DOHH2 (cell line): ENCODE results near the gene GOLT1B.
"Not testable (repeated sequence)": the region's sequence is repeated elsewhere in the genome, so short reads cannot be mapped to it uniquely, and the experiment has no call there.

Source experiments
- H3F3A ChIP-seq: fragments of 200-600 bp; sonication (generic), shearing (Covaris generic); 2 replicates; pipeline ENCODE4 v1.6.0; 2016; ENCODE audit warnings: antibody characterized with exemption, mild to moderate bottlenecking; ENCODE audit not compliant: control insufficient read depth, insufficient read depth
- H3K27ac ChIP-seq: fragments of 200-600 bp; sonication (generic); 2 replicates; pipeline ENCODE4 v1.5.1; 2014; ENCODE audit warnings: low read depth, mild to moderate bottlenecking, low read length, moderate library complexity
- H3K27me3 ChIP-seq: fragments of 200-600 bp; sonication (generic); 2 replicates; pipeline ENCODE4 v1.6.1; 2014; ENCODE audit warnings: mild to moderate bottlenecking, low read length, mixed read lengths; ENCODE audit not compliant: control insufficient read depth
- H3K36me3 ChIP-seq: fragments of 200-600 bp; sonication (generic); 2 replicates; pipeline ENCODE4 v1.6.1; 2014; ENCODE audit warnings: mild to moderate bottlenecking, low read length, moderate library complexity, mixed read lengths; ENCODE audit not compliant: control insufficient read depth
- H3K4me1 ChIP-seq: fragments of 200-600 bp; sonication (generic); 2 replicates; pipeline ENCODE4 v1.6.1; 2014; ENCODE audit warnings: mild to moderate bottlenecking, low read length, mixed read lengths; ENCODE audit not compliant: control insufficient read depth
- H3K4me2 ChIP-seq: fragments of 200-600 bp; sonication (generic); 2 replicates; pipeline ENCODE4 v1.6.0; 2014; ENCODE audit warnings: mild to moderate bottlenecking, low read length, moderate library complexity
- H3K4me3 ChIP-seq: fragments of 200-600 bp; sonication (generic); 2 replicates; pipeline ENCODE4 v1.5.1; 2014; ENCODE audit warnings: mild to moderate bottlenecking, low read length, mixed read lengths
- H3K79me2 ChIP-seq: fragments of 200-600 bp; sonication (generic); 2 replicates; pipeline ENCODE4 v1.6.1; 2014; ENCODE audit warnings: mild to moderate bottlenecking, low read length, mixed read lengths; ENCODE audit not compliant: control insufficient read depth
- H3K9me2 ChIP-seq: fragments of 200-600 bp; sonication (generic); replicated peaks from 2 replicates; pipeline ENCODE4 v1.6.1; 2014; ENCODE audit warnings: mild to moderate bottlenecking, low read length, mixed read lengths; ENCODE audit not compliant: control insufficient read depth
- H3K9me3 ChIP-seq: fragments of 200-600 bp; sonication (generic); 2 replicates; pipeline ENCODE4 v1.6.1; 2014; ENCODE audit warnings: antibody characterized with exemption, low read length, mixed read lengths; ENCODE audit not compliant: control insufficient read depth, insufficient read depth
- H4K20me1 ChIP-seq: fragments of 200-600 bp; sonication (generic); 2 replicates; pipeline ENCODE4 v1.6.0; 2014; ENCODE audit warnings: low read depth, mild to moderate bottlenecking, antibody characterized with exemption, low read length, moderate library complexity; ENCODE audit not compliant: control insufficient read depth, insufficient read depth
- EZH2phosphoT487 ChIP-seq: fragments of 200-600 bp; sonication (generic); IDR thresholded peaks from 2 replicates; pipeline ENCODE4 v1.6.1; 2017; ENCODE audit warnings: borderline replicate concordance, mild to moderate bottlenecking, antibody characterized with exemption, low read length, moderate library complexity, mixed read lengths
- TF ChIP-seq, protein P1 (sequence below): fragments of 200-600 bp; sonication (generic); IDR thresholded peaks from one replicate; pipeline ENCODE4 v1.5.1; 2014; ENCODE audit warnings: antibody characterized with exemption, mild to moderate bottlenecking, low read depth, low read length; ENCODE audit not compliant: poor library complexity, severe bottlenecking

The GOLT1B gene

GRCh38 chr12:21459474-21459873 lies 42.1 kb upstream of the GOLT1B start:
- Histone ChIP-seq H4K20me1 (no peaks in the 10 kb centered on the region), H3K4me1 (no peaks in the 10 kb centered on the region), H3K79me2 (no peaks in the 10 kb centered on the region), H3K9me2 (no peaks in the 10 kb centered on the region), H3K9me3 (no peaks in the 10 kb centered on the region), H3K27me3 (no peaks in the 10 kb centered on the region), H3F3A (no peaks in the 10 kb centered on the region), H3K4me2 (no peak overlapping the region), H3K27ac (no peak overlapping the region), H3K4me3 (no peak overlapping the region), H3K36me3 (peaks cover 59% of the 10 kb centered on the region)
- TF ChIP-seq EZH2phosphoT487, result no peak
- TF ChIP-seq, protein P1, sequence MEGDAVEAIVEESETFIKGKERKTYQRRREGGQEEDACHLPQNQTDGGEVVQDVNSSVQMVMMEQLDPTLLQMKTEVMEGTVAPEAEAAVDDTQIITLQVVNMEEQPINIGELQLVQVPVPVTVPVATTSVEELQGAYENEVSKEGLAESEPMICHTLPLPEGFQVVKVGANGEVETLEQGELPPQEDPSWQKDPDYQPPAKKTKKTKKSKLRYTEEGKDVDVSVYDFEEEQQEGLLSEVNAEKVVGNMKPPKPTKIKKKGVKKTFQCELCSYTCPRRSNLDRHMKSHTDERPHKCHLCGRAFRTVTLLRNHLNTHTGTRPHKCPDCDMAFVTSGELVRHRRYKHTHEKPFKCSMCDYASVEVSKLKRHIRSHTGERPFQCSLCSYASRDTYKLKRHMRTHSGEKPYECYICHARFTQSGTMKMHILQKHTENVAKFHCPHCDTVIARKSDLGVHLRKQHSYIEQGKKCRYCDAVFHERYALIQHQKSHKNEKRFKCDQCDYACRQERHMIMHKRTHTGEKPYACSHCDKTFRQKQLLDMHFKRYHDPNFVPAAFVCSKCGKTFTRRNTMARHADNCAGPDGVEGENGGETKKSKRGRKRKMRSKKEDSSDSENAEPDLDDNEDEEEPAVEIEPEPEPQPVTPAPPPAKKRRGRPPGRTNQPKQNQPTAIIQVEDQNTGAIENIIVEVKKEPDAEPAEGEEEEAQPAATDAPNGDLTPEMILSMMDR, result no peak

- not testable (repeated sequence) for H3F3A ChIP-seq, H3K4me1 ChIP-seq
- peaks cover 55% of the 10 kb centered on the region for H3K36me3 ChIP-seq
Measured at GRCh38 chr12:21467334-21467733, 34.3 kb upstream of the GOLT1B start.

GRCh38 chr12:21471294-21471693 lies 30.3 kb upstream of the GOLT1B start:
- Histone ChIP-seq H3K27me3 (no peaks in the 10 kb centered on the region), H3K27ac (no peak overlapping the region), H3K36me3 (peaks cover 76% of the 10 kb centered on the region), H3K4me3 (no peak overlapping the region), H3K4me1 (no peaks in the 10 kb centered on the region), H3K9me3 (no peaks in the 10 kb centered on the region), H3K79me2 (no peaks in the 10 kb centered on the region), H3K4me2 (no peak overlapping the region), H3F3A (0 out of 2 replicates have a peak, but pooled peaks cover 3% of the 10 kb centered on the region), H3K9me2 (no peaks in the 10 kb centered on the region), H4K20me1 (no peaks in the 10 kb centered on the region)
- TF ChIP-seq, protein P1, result no peak
- no peak for TF ChIP-seq EZH2phosphoT487

More at GRCh38 chr12:21467334-21467733, 34.3 kb upstream of the GOLT1B start:
- H3K9me2 ChIP-seq, H3K4me2 ChIP-seq, H3K27ac ChIP-seq, H3K4me3 ChIP-seq, H3K79me2 ChIP-seq, H3K27me3 ChIP-seq, H3K9me3 ChIP-seq, H4K20me1 ChIP-seq: not testable (repeated sequence)

GRCh38 chr12:21472197-21472823 lies 29.3 kb upstream of the GOLT1B start:
- Histone ChIP-seq H3F3A (0 out of 2 replicates have a peak, but pooled peaks cover 3% of the 10 kb centered on the region), H3K4me3 (no peak overlapping the region), H3K9me2 (no peaks in the 10 kb centered on the region), H3K4me1 (no peaks in the 10 kb centered on the region), H3K79me2 (no peaks in the 10 kb centered on the region), H3K27ac (no peak overlapping the region), H3K9me3 (no peaks in the 10 kb centered on the region), H3K27me3 (no peaks in the 10 kb centered on the region), H3K36me3 (peaks cover 80% of the 10 kb centered on the region), H3K4me2 (no peak overlapping the region), H4K20me1 (no peaks in the 10 kb centered on the region)
- no peak for TF ChIP-seq EZH2phosphoT487
- TF ChIP-seq, protein P1, result no peak
